ENCODE measurements around the gene FOXO3B.
"Not testable (repeated sequence)": the region's sequence is repeated elsewhere in the genome, so short reads cannot be mapped to it uniquely, and the experiment has no call there.

The FOXO3B gene

DNA sequence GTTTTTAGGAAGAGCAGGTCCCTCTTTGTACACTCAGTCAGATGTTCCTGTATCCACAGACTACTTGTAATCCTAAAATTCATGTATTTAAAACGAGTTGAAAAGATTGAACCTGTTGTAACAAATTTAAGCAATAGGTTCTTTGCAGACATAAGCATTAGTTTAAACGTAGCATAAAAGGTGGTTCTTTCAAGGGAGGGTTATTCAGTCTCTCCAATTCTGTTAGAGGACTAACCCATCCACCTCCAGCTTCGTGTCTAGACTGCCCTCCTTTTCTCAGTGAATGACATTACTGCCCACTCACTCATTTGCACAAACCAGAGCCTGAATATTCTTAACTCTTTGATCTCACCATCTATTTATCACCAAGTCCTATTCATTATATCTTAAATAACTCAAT is 554 bp upstream of the FOXO3B start:
- not testable (repeated sequence) for H3K27me3 ChIP-seq (ENCODE audit: insufficient read depth, low read length); H3K36me3 ChIP-seq (ENCODE audit: insufficient read depth, low read depth, low read length); H3K4me1 ChIP-seq (ENCODE audit: insufficient read depth, low read length); H3K27ac ChIP-seq (ENCODE audit: low read length); H3K9me3 ChIP-seq (ENCODE audit: insufficient read depth, low read depth, low read length)
- H3K9ac ChIP-seq (ENCODE audit: low read depth, low read length), result peak overlapping the region; percentile 82; the same call in 1 of the 2 replicates
- H3K4me3 ChIP-seq (ENCODE audit: low read length), result peak overlapping the region; percentile 77

- H3K9me3 ChIP-seq (ENCODE audit: insufficient read depth, low read depth, low read length); H3K4me1 ChIP-seq (ENCODE audit: insufficient read depth, low read length); H3K4me3 ChIP-seq (ENCODE audit: low read length); H3K9ac ChIP-seq (ENCODE audit: low read depth, low read length); H3K27ac ChIP-seq (ENCODE audit: low read length); H3K27me3 ChIP-seq (ENCODE audit: insufficient read depth, low read length): not testable (repeated sequence)
- H3K36me3 ChIP-seq (ENCODE audit: insufficient read depth, low read depth, low read length), result peaks cover 34% of the 10 kb centered on the region
Measured at GRCh38 chr17:18677381-18677780, 4.7 kb downstream of the FOXO3B start.

- peaks cover 37% of the 10 kb centered on the region for H3K36me3 ChIP-seq (ENCODE audit: insufficient read depth, low read depth, low read length)
- not testable (repeated sequence) for H3K27me3 ChIP-seq (ENCODE audit: insufficient read depth, low read length); H3K9ac ChIP-seq (ENCODE audit: low read depth, low read length); H3K4me3 ChIP-seq (ENCODE audit: low read length); H3K9me3 ChIP-seq (ENCODE audit: insufficient read depth, low read depth, low read length); H3K27ac ChIP-seq (ENCODE audit: low read length); H3K4me1 ChIP-seq (ENCODE audit: insufficient read depth, low read length)
Measured at GRCh38 chr17:18676928-18677327, 5.2 kb downstream of the FOXO3B start.

DNA sequence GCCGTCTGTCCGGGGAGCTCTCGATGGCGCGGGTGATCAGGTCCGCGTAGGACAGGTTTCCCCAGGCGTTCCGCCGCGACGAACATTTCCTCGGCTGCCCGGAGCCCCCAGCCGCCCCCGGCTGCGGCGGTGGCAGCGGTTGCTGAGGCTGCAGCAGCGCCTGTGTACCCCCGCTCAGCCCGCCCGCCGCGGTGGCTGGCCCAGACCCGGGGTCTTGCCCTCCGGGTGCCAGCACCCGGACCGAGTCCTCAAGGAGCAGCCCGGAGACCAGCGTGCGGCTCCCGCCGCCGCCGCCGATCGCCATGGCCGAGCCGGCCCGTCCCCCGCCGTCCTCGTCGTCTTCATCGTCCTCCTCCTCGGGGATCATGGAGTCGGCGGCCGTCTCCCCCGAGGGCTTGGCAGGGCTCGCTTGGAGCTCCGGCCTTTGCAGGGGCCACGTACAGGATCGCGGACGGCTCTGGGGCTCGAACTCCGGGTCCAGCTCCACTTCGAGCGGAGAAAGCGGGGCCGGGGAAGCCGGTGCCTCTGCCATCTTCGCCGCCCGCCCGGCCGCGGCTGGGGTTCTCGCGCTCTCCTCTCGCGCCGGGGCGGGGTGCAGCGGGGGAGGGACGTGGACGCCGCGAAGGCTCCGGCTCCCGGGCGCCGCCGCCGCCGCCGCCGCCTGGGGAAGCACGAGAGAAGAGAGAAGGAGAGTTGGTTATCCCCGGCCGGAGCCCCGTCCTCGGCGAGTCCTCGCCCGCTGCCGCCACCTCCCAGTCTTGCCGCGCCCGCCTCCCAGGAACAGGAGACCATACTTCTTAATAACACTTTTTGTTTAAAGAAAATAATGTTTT is 9.5 kb downstream of the FOXO3B start:
- H3K4me3 ChIP-seq (ENCODE audit: low read length); H3K27me3 ChIP-seq (ENCODE audit: insufficient read depth, low read length); H3K27ac ChIP-seq (ENCODE audit: low read length); H3K9ac ChIP-seq (ENCODE audit: low read depth, low read length); H3K4me1 ChIP-seq (ENCODE audit: insufficient read depth, low read length): not testable (repeated sequence)
- Histone ChIP-seq H3K9me3 (ENCODE audit: insufficient read depth, low read depth, low read length) (peaks cover 17% of the 10 kb centered on the region), H3K36me3 (ENCODE audit: insufficient read depth, low read depth, low read length) (peaks cover 63% of the 10 kb centered on the region)

DNA sequence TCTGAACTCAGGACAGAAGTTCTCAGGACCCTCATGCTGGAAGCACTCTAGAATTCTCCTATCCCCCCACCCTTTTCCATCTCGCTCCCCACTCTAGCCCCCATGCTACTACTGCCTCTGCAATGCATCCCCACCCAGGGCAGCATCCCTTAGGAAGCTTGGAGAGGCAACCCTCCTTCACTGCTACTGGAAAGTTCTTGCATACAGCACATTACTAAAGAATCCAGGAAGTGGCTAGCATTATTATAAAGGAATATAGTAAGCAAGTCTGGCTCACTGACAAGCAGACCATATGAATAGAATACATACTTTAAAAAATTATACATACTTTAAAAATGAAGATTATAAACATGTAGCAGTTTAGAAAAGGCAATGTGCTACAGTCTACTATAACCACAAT is 13.5 kb downstream of the FOXO3B start:
- not testable (repeated sequence) for H3K27me3 ChIP-seq (ENCODE audit: insufficient read depth, low read length); H3K4me1 ChIP-seq (ENCODE audit: insufficient read depth, low read length); H3K9ac ChIP-seq (ENCODE audit: low read depth, low read length); H3K4me3 ChIP-seq (ENCODE audit: low read length); H3K27ac ChIP-seq (ENCODE audit: low read length)
- H3K36me3 ChIP-seq (ENCODE audit: insufficient read depth, low read depth, low read length), result peaks cover 45% of the 10 kb centered on the region
- peaks cover 20% of the 10 kb centered on the region for H3K9me3 ChIP-seq (ENCODE audit: insufficient read depth, low read depth, low read length)

- not testable (repeated sequence) for H3K9ac ChIP-seq (ENCODE audit: low read depth, low read length); H3K4me1 ChIP-seq (ENCODE audit: insufficient read depth, low read length); H3K4me3 ChIP-seq (ENCODE audit: low read length); H3K27me3 ChIP-seq (ENCODE audit: insufficient read depth, low read length); H3K27ac ChIP-seq (ENCODE audit: low read length)
- Histone ChIP-seq H3K9me3 (ENCODE audit: insufficient read depth, low read depth, low read length) (peaks cover 27% of the 10 kb centered on the region), H3K36me3 (ENCODE audit: insufficient read depth, low read depth, low read length) (peaks cover 40% of the 10 kb centered on the region)
Measured at GRCh38 chr17:18667535-18667934, 14.6 kb downstream of the FOXO3B start.

DNA sequence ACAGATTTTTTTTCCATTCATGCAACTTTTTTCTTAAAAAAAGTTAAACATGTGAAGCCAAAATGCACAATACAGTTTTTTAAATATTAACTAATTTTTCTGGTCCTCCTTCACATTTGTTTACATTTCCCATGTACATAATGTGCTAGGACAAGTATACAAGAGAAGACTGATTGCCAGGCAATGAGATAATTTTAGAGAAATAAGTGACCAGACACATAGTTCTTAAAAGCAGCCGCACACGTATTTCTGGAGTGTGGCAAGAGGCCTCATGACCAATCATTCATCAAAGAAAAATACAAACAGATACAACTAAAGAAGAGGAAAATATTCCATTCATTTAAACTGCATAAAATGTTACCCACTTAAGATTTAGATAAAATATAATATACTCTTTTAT is 15.8 kb downstream of the FOXO3B start:
- peaks cover 31% of the 10 kb centered on the region for H3K36me3 ChIP-seq (ENCODE audit: insufficient read depth, low read depth, low read length)
- H3K4me1 ChIP-seq (ENCODE audit: insufficient read depth, low read length); H3K27me3 ChIP-seq (ENCODE audit: insufficient read depth, low read length); H3K9ac ChIP-seq (ENCODE audit: low read depth, low read length); H3K4me3 ChIP-seq (ENCODE audit: low read length); H3K27ac ChIP-seq (ENCODE audit: low read length): not testable (repeated sequence)
- peaks cover 36% of the 10 kb centered on the region for H3K9me3 ChIP-seq (ENCODE audit: insufficient read depth, low read depth, low read length)

DNA sequence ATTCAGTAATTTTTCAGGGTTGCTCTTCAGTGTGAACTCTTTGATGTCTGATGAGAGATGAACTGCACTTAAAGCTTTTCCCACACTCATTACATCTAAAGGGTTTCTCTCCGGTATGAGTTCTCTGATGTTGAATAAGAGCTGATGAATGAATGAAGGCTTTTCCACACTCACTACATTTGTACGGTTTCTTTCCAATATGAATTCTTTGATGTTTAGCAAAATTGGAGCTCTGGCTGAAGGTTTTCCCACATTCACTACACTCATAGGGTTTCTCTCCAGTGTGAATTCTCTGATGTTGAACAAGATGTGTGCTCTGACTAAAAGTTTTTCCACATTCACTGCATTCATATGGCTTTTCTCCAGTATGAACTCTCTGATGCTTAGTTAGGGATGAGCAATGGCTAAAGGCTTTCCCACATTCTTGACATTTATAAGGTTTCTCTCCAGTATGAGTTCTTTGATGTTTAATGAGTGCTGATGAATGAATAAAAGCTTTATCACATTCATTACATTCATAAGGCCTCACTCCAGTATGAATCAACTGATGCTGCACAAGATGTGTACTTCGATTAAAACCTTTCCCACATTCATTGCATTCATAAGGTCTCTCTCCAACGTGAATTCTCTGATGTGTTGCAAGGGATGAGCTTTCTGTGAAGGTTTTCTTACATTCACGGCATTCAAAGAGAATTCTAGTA is 20.0 kb downstream of the FOXO3B start:
- not testable (repeated sequence) for H3K9ac ChIP-seq (ENCODE audit: low read depth, low read length); H3K36me3 ChIP-seq (ENCODE audit: insufficient read depth, low read depth, low read length); H3K27me3 ChIP-seq (ENCODE audit: insufficient read depth, low read length); H3K4me3 ChIP-seq (ENCODE audit: low read length); H3K4me1 ChIP-seq (ENCODE audit: insufficient read depth, low read length); H3K27ac ChIP-seq (ENCODE audit: low read length)
- H3K9me3 ChIP-seq (ENCODE audit: insufficient read depth, low read depth, low read length), result peaks cover 25% of the 10 kb centered on the region

- H3K36me3 ChIP-seq (ENCODE audit: insufficient read depth, low read depth, low read length); H3K4me3 ChIP-seq (ENCODE audit: low read length); H3K27me3 ChIP-seq (ENCODE audit: insufficient read depth, low read length); H3K9me3 ChIP-seq (ENCODE audit: insufficient read depth, low read depth, low read length); H3K9ac ChIP-seq (ENCODE audit: low read depth, low read length); H3K4me1 ChIP-seq (ENCODE audit: insufficient read depth, low read length); H3K27ac ChIP-seq (ENCODE audit: low read length): not testable (repeated sequence)
Measured at GRCh38 chr17:18650094-18650493, 32.0 kb downstream of the FOXO3B start.

DNA sequence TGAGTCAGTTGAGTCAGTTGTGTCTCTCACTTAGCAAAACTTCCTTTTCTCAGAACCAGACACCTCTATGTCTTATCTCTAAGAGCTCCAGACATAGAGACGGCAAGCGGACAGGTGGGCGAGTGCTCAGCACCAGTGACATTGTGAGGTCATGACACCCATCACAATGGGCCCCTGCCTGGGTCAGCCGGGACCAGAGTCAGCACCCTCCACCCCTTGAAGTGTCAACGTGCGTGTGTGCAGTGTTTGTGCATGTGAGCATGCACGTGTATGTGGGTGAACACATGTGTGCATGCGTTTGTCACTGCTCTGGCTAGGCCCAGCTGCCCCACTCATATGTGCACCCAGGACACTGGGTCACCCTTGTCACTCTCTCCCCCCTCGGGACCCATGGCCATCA is 37.8 kb downstream of the FOXO3B start, which contains the start of gene TBC1D28:
Gene TBC1D28, minus strand, starts transcription at position 101 of the 400 bp plus-strand sequence. CDS start 3,039 bp downstream, outside the sequence.
- H3K27me3 ChIP-seq (ENCODE audit: insufficient read depth, low read length); H3K9me3 ChIP-seq (ENCODE audit: insufficient read depth, low read depth, low read length); H3K36me3 ChIP-seq (ENCODE audit: insufficient read depth, low read depth, low read length); H3K4me1 ChIP-seq (ENCODE audit: insufficient read depth, low read length); H3K4me3 ChIP-seq (ENCODE audit: low read length); H3K9ac ChIP-seq (ENCODE audit: low read depth, low read length); H3K27ac ChIP-seq (ENCODE audit: low read length): not testable (repeated sequence)

DNA sequence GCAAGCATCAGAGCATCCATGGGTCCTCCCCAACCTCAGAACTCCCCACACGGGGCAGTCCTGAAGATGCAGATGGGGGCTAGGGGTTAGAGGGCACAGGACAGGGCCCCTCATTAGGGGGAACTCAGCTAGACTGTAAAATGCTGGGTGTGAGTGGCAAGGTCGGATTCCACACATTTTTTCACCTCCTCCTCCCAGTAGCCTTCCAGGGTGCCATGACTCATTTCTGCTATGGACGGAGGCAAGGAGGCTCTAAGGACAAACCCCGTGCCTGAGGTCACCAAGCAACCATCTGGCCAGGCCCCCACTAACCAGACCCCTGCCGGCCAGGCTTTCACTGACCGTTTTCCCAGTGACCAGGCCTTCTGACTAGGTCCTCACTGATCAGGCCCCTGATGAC is 39.0 kb downstream of the FOXO3B start:
- not testable (repeated sequence) for H3K27me3 ChIP-seq (ENCODE audit: insufficient read depth, low read length); H3K9me3 ChIP-seq (ENCODE audit: insufficient read depth, low read depth, low read length); H3K36me3 ChIP-seq (ENCODE audit: insufficient read depth, low read depth, low read length); H3K9ac ChIP-seq (ENCODE audit: low read depth, low read length); H3K4me1 ChIP-seq (ENCODE audit: insufficient read depth, low read length); H3K4me3 ChIP-seq (ENCODE audit: low read length); H3K27ac ChIP-seq (ENCODE audit: low read length)

DNA sequence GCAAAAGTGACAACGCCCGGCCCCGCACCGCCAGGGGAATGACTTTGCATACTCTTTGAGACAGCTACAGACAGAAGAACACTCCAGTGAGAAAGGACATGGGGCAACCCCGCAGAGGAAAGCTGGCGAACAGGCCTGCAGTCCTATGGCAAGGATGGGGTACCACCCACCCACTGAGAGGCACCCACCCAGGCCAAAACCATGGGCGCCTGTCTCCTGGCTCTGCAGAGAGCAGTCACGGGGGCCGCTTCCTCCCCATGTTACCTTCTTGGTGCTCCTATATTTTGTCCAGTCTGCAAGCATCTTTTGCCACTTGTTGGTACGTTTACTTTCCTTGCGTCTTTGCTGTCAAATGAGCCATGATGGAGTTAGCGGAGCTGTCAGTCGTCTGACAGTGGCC is 43.8 kb downstream of the FOXO3B start:
- not testable (repeated sequence) for H3K27ac ChIP-seq (ENCODE audit: low read length); H3K9ac ChIP-seq (ENCODE audit: low read depth, low read length); H3K27me3 ChIP-seq (ENCODE audit: insufficient read depth, low read length); H3K36me3 ChIP-seq (ENCODE audit: insufficient read depth, low read depth, low read length); H3K4me1 ChIP-seq (ENCODE audit: insufficient read depth, low read length); H3K4me3 ChIP-seq (ENCODE audit: low read length); H3K9me3 ChIP-seq (ENCODE audit: insufficient read depth, low read depth, low read length)
